Measurements from ENCODE around the gene MBP.

MBP gene

DNA sequence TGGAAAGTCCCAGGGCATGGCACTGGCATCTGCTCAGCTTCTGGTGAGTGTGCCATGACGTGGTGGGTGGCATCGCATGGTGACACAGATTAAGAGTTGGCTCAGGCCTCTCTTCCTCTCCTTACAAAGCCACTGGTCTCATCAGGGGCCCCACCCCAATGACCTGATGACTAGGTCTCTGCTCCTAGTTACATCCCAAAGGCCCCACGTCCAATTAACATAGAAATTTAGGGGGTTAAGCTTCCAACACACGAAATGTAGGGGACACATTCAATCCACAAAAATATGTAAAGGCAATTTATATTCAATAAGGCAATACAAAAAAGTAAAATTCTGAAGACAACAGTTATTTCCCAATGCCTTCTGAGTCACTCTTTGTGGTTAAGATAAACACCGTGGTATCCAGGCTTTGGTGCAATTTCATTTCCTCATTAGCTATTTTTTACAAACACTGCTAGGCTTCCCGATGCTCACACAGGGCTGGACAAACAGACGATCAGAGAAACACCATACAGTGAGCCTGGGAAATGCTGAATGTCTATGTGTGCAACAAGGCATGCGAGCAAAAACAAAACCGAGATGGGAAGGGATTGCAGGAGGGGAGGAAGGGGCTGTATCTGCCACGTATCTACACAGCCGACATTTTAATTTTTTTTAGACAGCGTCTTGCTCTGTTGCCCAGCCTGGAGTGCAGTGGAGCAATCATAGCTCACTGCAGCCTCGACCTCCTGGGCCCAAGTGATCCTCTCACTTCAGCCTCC, 67.2 kb downstream of the MBP start:
- peak; percentile 25 for ATAC-seq

DNA sequence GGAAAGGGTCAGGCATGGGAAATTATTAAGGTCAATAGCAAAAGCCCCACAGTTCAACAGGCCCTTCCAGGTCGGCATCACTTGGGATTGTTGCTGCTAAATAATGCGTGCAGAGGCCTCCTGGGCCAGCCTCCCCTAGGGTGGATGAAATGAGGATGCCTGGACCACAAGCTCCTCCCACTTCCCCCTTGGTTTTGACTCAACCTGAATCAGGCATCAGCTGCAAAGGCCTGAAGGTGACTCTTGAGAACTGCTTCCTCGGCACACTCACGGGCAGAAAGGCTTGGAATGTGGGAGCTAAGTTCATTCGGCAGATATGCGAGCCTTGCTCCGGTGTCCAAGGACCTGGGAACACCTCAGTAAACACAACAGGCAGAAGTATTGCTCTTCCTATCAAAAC, 69.3 kb downstream of the MBP start:
- TF ChIP-seq OSR1 (CRISPR knock-in tag; IDR thresholded peaks at IDR 0.05) = no peak
- TF ChIP-seq, protein P1, sequence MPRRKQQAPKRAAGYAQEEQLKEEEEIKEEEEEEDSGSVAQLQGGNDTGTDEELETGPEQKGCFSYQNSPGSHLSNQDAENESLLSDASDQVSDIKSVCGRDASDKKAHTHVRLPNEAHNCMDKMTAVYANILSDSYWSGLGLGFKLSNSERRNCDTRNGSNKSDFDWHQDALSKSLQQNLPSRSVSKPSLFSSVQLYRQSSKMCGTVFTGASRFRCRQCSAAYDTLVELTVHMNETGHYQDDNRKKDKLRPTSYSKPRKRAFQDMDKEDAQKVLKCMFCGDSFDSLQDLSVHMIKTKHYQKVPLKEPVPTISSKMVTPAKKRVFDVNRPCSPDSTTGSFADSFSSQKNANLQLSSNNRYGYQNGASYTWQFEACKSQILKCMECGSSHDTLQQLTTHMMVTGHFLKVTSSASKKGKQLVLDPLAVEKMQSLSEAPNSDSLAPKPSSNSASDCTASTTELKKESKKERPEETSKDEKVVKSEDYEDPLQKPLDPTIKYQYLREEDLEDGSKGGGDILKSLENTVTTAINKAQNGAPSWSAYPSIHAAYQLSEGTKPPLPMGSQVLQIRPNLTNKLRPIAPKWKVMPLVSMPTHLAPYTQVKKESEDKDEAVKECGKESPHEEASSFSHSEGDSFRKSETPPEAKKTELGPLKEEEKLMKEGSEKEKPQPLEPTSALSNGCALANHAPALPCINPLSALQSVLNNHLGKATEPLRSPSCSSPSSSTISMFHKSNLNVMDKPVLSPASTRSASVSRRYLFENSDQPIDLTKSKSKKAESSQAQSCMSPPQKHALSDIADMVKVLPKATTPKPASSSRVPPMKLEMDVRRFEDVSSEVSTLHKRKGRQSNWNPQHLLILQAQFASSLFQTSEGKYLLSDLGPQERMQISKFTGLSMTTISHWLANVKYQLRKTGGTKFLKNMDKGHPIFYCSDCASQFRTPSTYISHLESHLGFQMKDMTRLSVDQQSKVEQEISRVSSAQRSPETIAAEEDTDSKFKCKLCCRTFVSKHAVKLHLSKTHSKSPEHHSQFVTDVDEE (CRISPR knock-in tag; IDR thresholded peaks at IDR 0.05) = no peak
- TF ChIP-seq ZNF565 (CRISPR knock-in tag; conservative IDR thresholded peaks at IDR 0.05; ENCODE audit: low read depth) = no peak
- TF ChIP-seq TOX (CRISPR knock-in tag; IDR thresholded peaks at IDR 0.05; ENCODE audit: borderline replicate concordance) = no peak
- TF ChIP-seq CSRNP3 (CRISPR knock-in tag; IDR thresholded peaks at IDR 0.05) = no peak
- no peak for ATAC-seq

More for the DNA sequence above, 67.2 kb downstream of the MBP start:
- TF ChIP-seq TOX (CRISPR knock-in tag; IDR thresholded peaks at IDR 0.05; ENCODE audit: borderline replicate concordance) = no peak
- TF ChIP-seq CSRNP3 (CRISPR knock-in tag; IDR thresholded peaks at IDR 0.05) = no peak
- no peak for TF ChIP-seq OSR1 (CRISPR knock-in tag; IDR thresholded peaks at IDR 0.05)
- TF ChIP-seq PPARA (CRISPR knock-in tag; IDR thresholded peaks at IDR 0.05; ENCODE audit: borderline replicate concordance) = no peak
- no peak for TF ChIP-seq ISL1 (CRISPR knock-in tag; IDR thresholded peaks at IDR 0.05)

DNA sequence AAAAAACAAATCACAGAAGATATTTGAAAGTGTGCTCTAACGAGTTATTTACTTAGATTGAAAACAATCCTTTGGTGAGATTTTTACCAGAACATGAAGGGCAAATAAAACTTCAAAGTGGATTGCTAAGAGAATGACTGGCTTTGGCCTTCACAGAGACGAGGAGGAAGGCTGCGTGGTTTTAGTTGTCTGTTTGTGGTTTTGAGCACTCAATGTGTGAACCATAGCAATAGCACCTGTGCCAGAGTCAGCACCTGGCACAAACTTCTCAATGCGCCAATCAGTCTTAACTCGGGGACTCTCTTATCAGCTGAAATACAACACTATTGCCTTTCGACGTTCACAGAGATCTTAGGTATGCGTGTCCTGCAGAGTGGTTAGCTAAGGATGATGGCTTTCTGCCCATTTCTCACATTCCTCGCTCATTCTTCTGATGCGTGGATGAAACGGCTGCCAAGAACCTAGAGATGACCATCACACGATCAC, 70.0 kb downstream of the MBP start:
- no peak for ATAC-seq
- TF ChIP-seq RARB (CRISPR knock-in tag; IDR thresholded peaks at IDR 0.05) = no peak
- no peak for TF ChIP-seq BACH2 (CRISPR knock-in tag; IDR thresholded peaks at IDR 0.05; ENCODE audit: borderline replicate concordance)
- no peak for TF ChIP-seq ZNF565 (CRISPR knock-in tag; conservative IDR thresholded peaks at IDR 0.05; ENCODE audit: low read depth)
- TF ChIP-seq ZFP3 (CRISPR knock-in tag; IDR thresholded peaks at IDR 0.05) = no peak

- ATAC-seq = no peak
- TF ChIP-seq TCF4 (CRISPR knock-in tag; IDR thresholded peaks at IDR 0.05; ENCODE audit: borderline replicate concordance) (no peak), CSDC2 (CRISPR knock-in tag; IDR thresholded peaks at IDR 0.05) (no peak), ZC3H10 (CRISPR knock-in tag; IDR thresholded peaks at IDR 0.05) (no peak), RARB (CRISPR knock-in tag; IDR thresholded peaks at IDR 0.05) (no peak), ISL1 (CRISPR knock-in tag; IDR thresholded peaks at IDR 0.05) (no peak), SNAI2 (CRISPR knock-in tag; IDR thresholded peaks at IDR 0.05) (no peak), ZFP3 (CRISPR knock-in tag; IDR thresholded peaks at IDR 0.05) (no peak), GLIS3 (CRISPR knock-in tag; IDR thresholded peaks at IDR 0.05) (no peak), ZNF8 (CRISPR knock-in tag; IDR thresholded peaks at IDR 0.05) (no peak), BACH2 (CRISPR knock-in tag; IDR thresholded peaks at IDR 0.05; ENCODE audit: borderline replicate concordance) (no peak), CSRNP3 (CRISPR knock-in tag; IDR thresholded peaks at IDR 0.05) (no peak), TOX (CRISPR knock-in tag; IDR thresholded peaks at IDR 0.05; ENCODE audit: borderline replicate concordance) (no peak), PPARA (CRISPR knock-in tag; IDR thresholded peaks at IDR 0.05; ENCODE audit: borderline replicate concordance) (no peak), ZNF70 (CRISPR knock-in tag; IDR thresholded peaks at IDR 0.05) (no peak)
- TF ChIP-seq, protein P1 (CRISPR knock-in tag; IDR thresholded peaks at IDR 0.05) = no peak
- TF ChIP-seq, protein P2, sequence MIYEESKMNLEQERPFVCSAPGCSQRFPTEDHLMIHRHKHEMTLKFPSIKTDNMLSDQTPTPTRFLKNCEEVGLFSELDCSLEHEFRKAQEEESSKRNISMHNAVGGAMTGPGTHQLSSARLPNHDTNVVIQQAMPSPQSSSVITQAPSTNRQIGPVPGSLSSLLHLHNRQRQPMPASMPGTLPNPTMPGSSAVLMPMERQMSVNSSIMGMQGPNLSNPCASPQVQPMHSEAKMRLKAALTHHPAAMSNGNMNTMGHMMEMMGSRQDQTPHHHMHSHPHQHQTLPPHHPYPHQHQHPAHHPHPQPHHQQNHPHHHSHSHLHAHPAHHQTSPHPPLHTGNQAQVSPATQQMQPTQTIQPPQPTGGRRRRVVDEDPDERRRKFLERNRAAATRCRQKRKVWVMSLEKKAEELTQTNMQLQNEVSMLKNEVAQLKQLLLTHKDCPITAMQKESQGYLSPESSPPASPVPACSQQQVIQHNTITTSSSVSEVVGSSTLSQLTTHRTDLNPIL (CRISPR knock-in tag; IDR thresholded peaks at IDR 0.05; ENCODE audit: low read depth) = no peak
- TF ChIP-seq, protein P3, sequence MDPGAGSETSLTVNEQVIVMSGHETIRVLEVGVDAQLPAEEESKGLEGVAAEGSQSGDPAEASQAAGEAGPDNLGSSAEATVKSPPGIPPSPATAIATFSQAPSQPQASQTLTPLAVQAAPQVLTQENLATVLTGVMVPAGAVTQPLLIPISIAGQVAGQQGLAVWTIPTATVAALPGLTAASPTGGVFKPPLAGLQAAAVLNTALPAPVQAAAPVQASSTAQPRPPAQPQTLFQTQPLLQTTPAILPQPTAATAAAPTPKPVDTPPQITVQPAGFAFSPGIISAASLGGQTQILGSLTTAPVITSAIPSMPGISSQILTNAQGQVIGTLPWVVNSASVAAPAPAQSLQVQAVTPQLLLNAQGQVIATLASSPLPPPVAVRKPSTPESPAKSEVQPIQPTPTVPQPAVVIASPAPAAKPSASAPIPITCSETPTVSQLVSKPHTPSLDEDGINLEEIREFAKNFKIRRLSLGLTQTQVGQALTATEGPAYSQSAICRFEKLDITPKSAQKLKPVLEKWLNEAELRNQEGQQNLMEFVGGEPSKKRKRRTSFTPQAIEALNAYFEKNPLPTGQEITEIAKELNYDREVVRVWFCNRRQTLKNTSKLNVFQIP (CRISPR knock-in tag; IDR thresholded peaks at IDR 0.05; ENCODE audit: borderline replicate concordance, low read depth) = no peak
Observed at GRCh38 chr18:77061946-77062517, 70.6 kb downstream of the MBP start.

Data from SK-N-SH treated with all-trans-retinoic acid at 6 μM for 48 hours (cell line).